GM12878 (cell line): Measurements from ENCODE around the gene DNASE2B.

Source experiments
- BCLAF1 ChIP-seq: fragments of 450-650 bp; IDR thresholded peaks from 2 replicates; pipeline ENCODE4 v1.6.1; 2017; ENCODE audit warnings: antibody characterized with exemption, mild to moderate bottlenecking, moderate library complexity
- CHD4 ChIP-seq: fragments of 200-600 bp; sonication (generic); IDR thresholded peaks from 2 replicates; pipeline ENCODE4 v1.6.1; 2016; ENCODE audit warnings: mild to moderate bottlenecking
- IKZF2 ChIP-seq, 2 experiments: fragments of 450-650 bp; IDR thresholded peaks; 2 replicates each; pipeline ENCODE4 v1.6.1; 2017; ENCODE audit warnings: mild to moderate bottlenecking in 2 of 2, moderate library complexity in 2 of 2
- MAX ChIP-seq: IDR thresholded peaks from 2 replicates; pipeline ENCODE4 v1.6.1; 2012; ENCODE audit warnings: low read depth, low read length, improper control_type of control experiment
- SP1 ChIP-seq: IDR thresholded peaks from one replicate; pipeline ENCODE4 v1.6.1; 2011; ENCODE audit warnings: low read depth, low read length
- ZNF274 ChIP-seq: IDR thresholded peaks from one replicate; pipeline ENCODE4 v1.8.0; 2011; ENCODE audit not compliant: insufficient read length, insufficient read depth

- TF ChIP-seq MAX (no peak), BCLAF1 (no peak), ZNF274 (no peak), CHD4 (no peak), SP1 (no peak), IKZF2 (IDR thresholded peaks at IDR 0.05) (no peak)
These were observed 44.6 kb upstream of the DNASE2B start for GRCh38 chr1:84353695-84354094.
